VCaP (cell line): ENCODE results near the gene DHX8.

ENCODE experiments used
- H3K27ac ChIP-seq: fragments of 450-650 bp; 2 replicates; pipeline ENCODE4 v1.5.1; 2017
- TF ChIP-seq, protein P1 (sequence below): fragments of 450-650 bp; conservative IDR thresholded peaks from 2 replicates; pipeline ENCODE4 v1.5.1; 2017; ENCODE audit warnings: mild to moderate bottlenecking, moderate library complexity

Gene DHX8

DNA sequence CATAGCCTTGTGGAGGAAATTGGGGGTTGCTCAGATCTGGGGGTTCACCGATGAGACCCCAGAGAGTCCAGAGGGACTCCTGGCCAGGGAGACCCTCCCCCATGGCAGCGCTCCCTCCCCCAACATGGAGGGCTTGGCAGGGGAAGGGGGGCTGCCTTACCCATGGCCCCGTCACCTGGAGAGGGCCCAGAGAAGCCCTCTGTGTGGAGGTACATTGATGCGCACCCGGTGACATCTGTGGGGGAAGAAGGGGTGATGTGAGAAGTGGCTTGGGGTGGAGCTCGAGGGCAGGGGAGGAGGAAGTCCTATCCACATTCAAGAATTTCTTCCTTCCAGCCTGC lies 46.1 kb downstream of the DHX8 start:
- H3K27ac ChIP-seq, result no peak overlapping the region
- TF ChIP-seq, protein P1, sequence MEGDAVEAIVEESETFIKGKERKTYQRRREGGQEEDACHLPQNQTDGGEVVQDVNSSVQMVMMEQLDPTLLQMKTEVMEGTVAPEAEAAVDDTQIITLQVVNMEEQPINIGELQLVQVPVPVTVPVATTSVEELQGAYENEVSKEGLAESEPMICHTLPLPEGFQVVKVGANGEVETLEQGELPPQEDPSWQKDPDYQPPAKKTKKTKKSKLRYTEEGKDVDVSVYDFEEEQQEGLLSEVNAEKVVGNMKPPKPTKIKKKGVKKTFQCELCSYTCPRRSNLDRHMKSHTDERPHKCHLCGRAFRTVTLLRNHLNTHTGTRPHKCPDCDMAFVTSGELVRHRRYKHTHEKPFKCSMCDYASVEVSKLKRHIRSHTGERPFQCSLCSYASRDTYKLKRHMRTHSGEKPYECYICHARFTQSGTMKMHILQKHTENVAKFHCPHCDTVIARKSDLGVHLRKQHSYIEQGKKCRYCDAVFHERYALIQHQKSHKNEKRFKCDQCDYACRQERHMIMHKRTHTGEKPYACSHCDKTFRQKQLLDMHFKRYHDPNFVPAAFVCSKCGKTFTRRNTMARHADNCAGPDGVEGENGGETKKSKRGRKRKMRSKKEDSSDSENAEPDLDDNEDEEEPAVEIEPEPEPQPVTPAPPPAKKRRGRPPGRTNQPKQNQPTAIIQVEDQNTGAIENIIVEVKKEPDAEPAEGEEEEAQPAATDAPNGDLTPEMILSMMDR, result no peak

DNA sequence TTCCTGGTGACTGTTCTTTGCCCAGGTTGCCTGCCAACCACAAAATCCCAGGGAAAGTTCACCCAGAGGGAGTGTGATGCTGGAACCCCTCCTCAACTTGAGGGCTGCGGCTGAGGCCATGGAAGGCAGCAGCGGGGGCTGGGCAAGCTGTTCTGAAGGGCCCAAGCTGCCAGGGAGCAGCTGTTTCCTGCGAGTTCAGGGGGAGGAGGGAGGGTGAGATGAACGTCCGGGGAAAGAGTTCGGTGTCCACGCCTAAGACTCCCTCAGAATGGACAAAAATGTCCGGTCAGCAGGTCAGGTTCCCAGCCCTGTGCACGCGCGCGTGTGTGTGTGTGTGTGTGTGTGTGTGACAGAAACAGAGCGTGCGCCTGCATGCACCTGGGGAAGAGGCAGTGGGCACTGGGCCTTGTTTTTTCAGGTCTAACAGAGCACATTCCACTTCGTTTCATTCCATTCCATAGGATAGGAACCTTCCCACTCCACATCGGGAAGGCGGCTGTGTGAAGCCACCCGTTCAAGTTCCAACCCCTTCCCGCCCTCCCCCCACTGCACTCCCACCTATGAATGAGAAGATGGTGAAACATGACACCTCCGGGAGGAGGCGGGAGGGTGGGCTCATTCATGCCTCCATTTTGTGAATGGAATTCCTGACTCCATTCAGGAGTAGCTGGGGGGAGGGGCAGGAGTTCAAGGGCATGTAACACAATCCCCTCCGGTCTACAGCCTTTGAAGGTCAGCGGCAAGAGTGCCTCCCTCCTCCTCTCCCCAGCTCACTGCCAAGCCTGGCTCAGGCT lies 46.7 kb downstream of the DHX8 start:
- TF ChIP-seq, protein P1, result no peak
- no peak overlapping the region for H3K27ac ChIP-seq

GRCh38 chr17:43531082-43531378 lies 47.3 kb downstream of the DHX8 start:
- no peak overlapping the region for H3K27ac ChIP-seq
- TF ChIP-seq, protein P1, result no peak

GRCh38 chr17:43531955-43532354 lies 48.2 kb downstream of the DHX8 start:
- TF ChIP-seq, protein P1, result no peak
- H3K27ac ChIP-seq, result no peak overlapping the region

DNA sequence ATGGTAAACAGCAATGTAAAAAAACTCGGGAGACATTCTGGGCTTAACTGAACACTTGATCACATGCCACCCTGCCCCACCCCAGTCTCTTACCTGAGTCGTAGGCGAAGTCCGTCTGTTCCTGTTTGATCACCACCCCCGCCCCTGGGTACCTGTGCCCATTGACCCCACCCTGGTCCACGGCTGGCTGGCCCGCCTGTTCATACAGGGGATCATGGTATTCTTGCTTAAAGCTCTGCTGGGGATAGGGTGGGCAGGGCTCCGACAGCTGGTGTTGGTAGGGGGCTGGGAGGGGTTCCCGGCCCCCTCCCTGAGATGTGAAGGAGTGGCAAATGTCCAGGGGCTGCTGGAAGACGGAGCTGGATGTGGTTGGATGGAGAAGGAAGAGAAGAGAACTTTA lies 48.8 kb downstream of the DHX8 start:
- no peak overlapping the region for H3K27ac ChIP-seq
- TF ChIP-seq, protein P1, result no peak

GRCh38 chr17:43533699-43534098 lies 49.9 kb downstream of the DHX8 start:
- H3K27ac ChIP-seq, result no peak overlapping the region

GRCh38 chr17:43534909-43535308 lies 51.1 kb downstream of the DHX8 start:
- H3K27ac ChIP-seq, result no peak overlapping the region

More at GRCh38 chr17:43533699-43534098, 49.9 kb downstream of the DHX8 start:
- TF ChIP-seq, protein P1, result no peak

More at GRCh38 chr17:43534909-43535308, 51.1 kb downstream of the DHX8 start:
- TF ChIP-seq, protein P1, result no peak
